Fibroblast of upper back skin (primary cell): ENCODE data around the gene DTNA.

ENCODE experiments used
- DNase-seq: peaks from one replicate; pipeline ENCODE4 v3.0.0-alpha.2; 2013

The DTNA gene

GRCh38 chr18:34809451-34810072 lies 99.5 kb downstream of the DTNA start:
- peak; percentile 11 for DNase-seq

- no peak for DNase-seq
Observed at GRCh38 chr18:34816183-34816582, 106.1 kb downstream of the DTNA start.

- DNase-seq: no peak
Observed at GRCh38 chr18:34817636-34818035, 107.5 kb downstream of the DTNA start.

- no peak for DNase-seq
Observed at GRCh38 chr18:34818064-34818463, 108.0 kb downstream of the DTNA start.

- no peak for DNase-seq
Observed at GRCh38 chr18:34820360-34821065, 110.4 kb downstream of the DTNA start.

- DNase-seq: no peak
Observed at GRCh38 chr18:34821669-34822210, 111.6 kb downstream of the DTNA start.

GRCh38 chr18:34828093-34828492 lies 118.0 kb downstream of the DTNA start:
- DNase-seq: no peak

GRCh38 chr18:34834897-34835296 lies 124.8 kb downstream of the DTNA start:
- DNase-seq: peak; percentile 35

GRCh38 chr18:34835466-34835865 lies 125.4 kb downstream of the DTNA start:
- no peak for DNase-seq

GRCh38 chr18:34837769-34838272 lies 127.7 kb downstream of the DTNA start:
- DNase-seq: peak; percentile 7

GRCh38 chr18:34838669-34839068 lies 128.6 kb downstream of the DTNA start:
- DNase-seq: no peak

- no peak for DNase-seq
Observed at GRCh38 chr18:34840256-34840826, 130.2 kb downstream of the DTNA start.

- no peak for DNase-seq
Observed at GRCh38 chr18:34841891-34842290, 131.8 kb downstream of the DTNA start.

GRCh38 chr18:34844072-34844471 lies 134.0 kb downstream of the DTNA start:
- DNase-seq: no peak

- no peak for DNase-seq
Observed at GRCh38 chr18:34844732-34845459, 134.8 kb downstream of the DTNA start.

- DNase-seq: no peak
Observed at GRCh38 chr18:34847408-34847807, 137.3 kb downstream of the DTNA start.

GRCh38 chr18:34848156-34848555 lies 138.1 kb downstream of the DTNA start:
- no peak for DNase-seq

GRCh38 chr18:34848695-34849094 lies 138.6 kb downstream of the DTNA start:
- no peak for DNase-seq

- no peak for DNase-seq
Observed at GRCh38 chr18:34857320-34857719, 147.2 kb downstream of the DTNA start.

GRCh38 chr18:34858188-34858587 lies 148.1 kb downstream of the DTNA start:
- DNase-seq: no peak

GRCh38 chr18:34859496-34859895 lies 149.4 kb downstream of the DTNA start:
- no peak for DNase-seq

GRCh38 chr18:34862561-34862960 lies 152.5 kb downstream of the DTNA start:
- DNase-seq: no peak

- DNase-seq: no peak
Observed at GRCh38 chr18:34863702-34864101, 153.6 kb downstream of the DTNA start.
